K562 (cell line): ENCODE data around the gene PSMA7. TPM values are rescaled to one million over a fixed set of nuclear protein-coding genes. Genes with fewer than 3 reads are reported as not detected.

Source experiments
- BHLHE40 ChIP-seq: IDR thresholded peaks from 2 replicates; pipeline ENCODE4 v1.6.1; 2011; ENCODE audit warnings: low read length, improper control_type of control experiment
- CAMTA2 ChIP-seq: fragments of 250-450 bp; sonication (Bioruptor Pico); conservative IDR thresholded peaks from 2 replicates; pipeline ENCODE4 v1.5.1; 2022
- CHD1 ChIP-seq: fragments of 200-600 bp; sonication (generic); IDR thresholded peaks from one replicate; pipeline ENCODE4 v1.6.1; 2012; ENCODE audit warnings: mild to moderate bottlenecking, moderate library complexity, low read length, inconsistent platforms
- CREM ChIP-seq: IDR thresholded peaks from 2 replicates; pipeline ENCODE4 v1.6.1; 2014; ENCODE audit warnings: antibody characterized with exemption, low read depth
- CXXC5 ChIP-seq: fragments of 250-450 bp; sonication (Bioruptor Pico); IDR thresholded peaks from 2 replicates; pipeline ENCODE4 v1.8.0; 2022; ENCODE audit warnings: inconsistent platforms, mild to moderate bottlenecking, moderate library complexity
- HDAC1 ChIP-seq, 2 experiments: fragments of 450-650 bp; IDR thresholded peaks; 2 replicates each; pipeline ENCODE4 v1.6.1; 2016 to 2017; ENCODE audit warnings: inconsistent platforms in 1 of 2, mild to moderate bottlenecking in 1 of 2, moderate library complexity in 1 of 2
- HMG20B ChIP-seq: fragments of 250-450 bp; sonication (Bioruptor Pico); IDR thresholded peaks from 2 replicates; pipeline ENCODE4 v1.5.0; 2021; ENCODE audit warnings: mild to moderate bottlenecking
- POLR3G ChIP-seq: IDR thresholded peaks from 2 replicates; pipeline ENCODE4 v1.6.1; 2011; ENCODE audit not compliant: insufficient read length, insufficient replicate concordance; ENCODE audit errors: extremely low read depth
- RBBP5 ChIP-seq: fragments of 200-600 bp; sonication (generic); IDR thresholded peaks from 2 replicates; pipeline ENCODE4 v1.6.1; 2012; ENCODE audit warnings: borderline replicate concordance, mild to moderate bottlenecking, low read length, control low read depth, inconsistent platforms; ENCODE audit not compliant: insufficient read depth, poor library complexity, severe bottlenecking
- XRCC3 ChIP-seq: fragments of 450-650 bp; IDR thresholded peaks from 2 replicates; pipeline ENCODE4 v1.6.1; 2017; ENCODE audit warnings: mild to moderate bottlenecking, moderate library complexity
- ZNF133 ChIP-seq: fragments of 250-450 bp; sonication (Bioruptor Pico); IDR thresholded peaks from 2 replicates; pipeline ENCODE4 v1.4.0; 2020; ENCODE audit warnings: mild to moderate bottlenecking
- ZNF263 ChIP-seq: sonication (generic); formaldehyde crosslinking; IDR thresholded peaks from 2 replicates; pipeline ENCODE4 v1.8.0; 2022; ENCODE audit warnings: mild to moderate bottlenecking, missing genetic modification reagents, borderline replicate concordance
- ZNF511 ChIP-seq: sonication (generic); formaldehyde crosslinking; IDR thresholded peaks from 2 replicates; pipeline ENCODE4 v1.8.0; 2022; ENCODE audit warnings: mild to moderate bottlenecking, missing genetic modification reagents
- polyA plus RNA-seq, 8 experiments: library from polyadenylated mRNA; depleted of rRNA in 4 of 8; stranded (reverse) in 5 of 8; unstranded in 3 of 8; fragments of >200 nt; fragmentation: Nextera tagmentation in 2 of 8; fragmentation: Illumina TruSeq in 1 of 8; extraction: Ambion mirVana in 2 of 8; extraction: Trizol in 1 of 8; gene quantifications; 2 replicates each; pipeline versions ENCODE4 v1.2.1 to v1.2.3, GENCODE V29; 2011 to 2014; ENCODE audit warnings: inconsistent platforms in 1 of 8, missing spikeins in 1 of 8
- total RNA-seq, 7 experiments: library from RNA; depleted of rRNA in 6 of 7; stranded (reverse); fragments of >200 nt in 6 of 7; fragmentation: Illumina TruSeq in 2 of 7; extraction: Trizol in 2 of 7; gene quantifications; 2 replicates each; pipeline versions ENCODE4 v1.2.1 to v1.2.3, GENCODE V29; 2011 to 2021; ENCODE audit warnings: low replicate concordance in 1 of 7
- TF ChIP-seq, protein P1 (sequence below): sonication (generic); formaldehyde crosslinking; IDR thresholded peaks from 2 replicates; pipeline ENCODE4 v1.8.0; 2023; ENCODE audit warnings: missing genetic modification reagents, mild to moderate bottlenecking, borderline replicate concordance
- TF ChIP-seq, protein P2 (sequence below): sonication (generic); formaldehyde crosslinking; IDR thresholded peaks from 2 replicates; pipeline ENCODE4 v1.8.0; 2023; ENCODE audit warnings: mild to moderate bottlenecking, missing genetic modification reagents

The PSMA7 gene
- total and polyA plus RNA-seq, 9 of the 15 experiments (the other 6 are each of a cell fraction or from before 2014, with no cell fraction given), result 257 to 510 (median 393) TPM

- TF ChIP-seq, protein P1, sequence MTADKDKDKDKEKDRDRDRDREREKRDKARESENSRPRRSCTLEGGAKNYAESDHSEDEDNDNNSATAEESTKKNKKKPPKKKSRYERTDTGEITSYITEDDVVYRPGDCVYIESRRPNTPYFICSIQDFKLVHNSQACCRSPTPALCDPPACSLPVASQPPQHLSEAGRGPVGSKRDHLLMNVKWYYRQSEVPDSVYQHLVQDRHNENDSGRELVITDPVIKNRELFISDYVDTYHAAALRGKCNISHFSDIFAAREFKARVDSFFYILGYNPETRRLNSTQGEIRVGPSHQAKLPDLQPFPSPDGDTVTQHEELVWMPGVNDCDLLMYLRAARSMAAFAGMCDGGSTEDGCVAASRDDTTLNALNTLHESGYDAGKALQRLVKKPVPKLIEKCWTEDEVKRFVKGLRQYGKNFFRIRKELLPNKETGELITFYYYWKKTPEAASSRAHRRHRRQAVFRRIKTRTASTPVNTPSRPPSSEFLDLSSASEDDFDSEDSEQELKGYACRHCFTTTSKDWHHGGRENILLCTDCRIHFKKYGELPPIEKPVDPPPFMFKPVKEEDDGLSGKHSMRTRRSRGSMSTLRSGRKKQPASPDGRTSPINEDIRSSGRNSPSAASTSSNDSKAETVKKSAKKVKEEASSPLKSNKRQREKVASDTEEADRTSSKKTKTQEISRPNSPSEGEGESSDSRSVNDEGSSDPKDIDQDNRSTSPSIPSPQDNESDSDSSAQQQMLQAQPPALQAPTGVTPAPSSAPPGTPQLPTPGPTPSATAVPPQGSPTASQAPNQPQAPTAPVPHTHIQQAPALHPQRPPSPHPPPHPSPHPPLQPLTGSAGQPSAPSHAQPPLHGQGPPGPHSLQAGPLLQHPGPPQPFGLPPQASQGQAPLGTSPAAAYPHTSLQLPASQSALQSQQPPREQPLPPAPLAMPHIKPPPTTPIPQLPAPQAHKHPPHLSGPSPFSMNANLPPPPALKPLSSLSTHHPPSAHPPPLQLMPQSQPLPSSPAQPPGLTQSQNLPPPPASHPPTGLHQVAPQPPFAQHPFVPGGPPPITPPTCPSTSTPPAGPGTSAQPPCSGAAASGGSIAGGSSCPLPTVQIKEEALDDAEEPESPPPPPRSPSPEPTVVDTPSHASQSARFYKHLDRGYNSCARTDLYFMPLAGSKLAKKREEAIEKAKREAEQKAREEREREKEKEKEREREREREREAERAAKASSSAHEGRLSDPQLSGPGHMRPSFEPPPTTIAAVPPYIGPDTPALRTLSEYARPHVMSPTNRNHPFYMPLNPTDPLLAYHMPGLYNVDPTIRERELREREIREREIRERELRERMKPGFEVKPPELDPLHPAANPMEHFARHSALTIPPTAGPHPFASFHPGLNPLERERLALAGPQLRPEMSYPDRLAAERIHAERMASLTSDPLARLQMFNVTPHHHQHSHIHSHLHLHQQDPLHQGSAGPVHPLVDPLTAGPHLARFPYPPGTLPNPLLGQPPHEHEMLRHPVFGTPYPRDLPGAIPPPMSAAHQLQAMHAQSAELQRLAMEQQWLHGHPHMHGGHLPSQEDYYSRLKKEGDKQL (CRISPR knock-in tag), result no peak
- TF ChIP-seq POLR3G (no peak), CREM (peak; percentile 97), CXXC5 (no peak), HMG20B (CRISPR knock-in tag) (no peak), ZNF263 (CRISPR knock-in tag) (no peak), RBBP5 (no peak), CHD1 (no peak), ZNF133 (CRISPR knock-in tag) (no peak), HDAC1 (IDR thresholded peaks at IDR 0.05) (no peak), CAMTA2 (CRISPR knock-in tag) (no peak), XRCC3 (no peak), ZNF511 (CRISPR knock-in tag) (no peak), BHLHE40 (no peak)
- TF ChIP-seq, protein P2, sequence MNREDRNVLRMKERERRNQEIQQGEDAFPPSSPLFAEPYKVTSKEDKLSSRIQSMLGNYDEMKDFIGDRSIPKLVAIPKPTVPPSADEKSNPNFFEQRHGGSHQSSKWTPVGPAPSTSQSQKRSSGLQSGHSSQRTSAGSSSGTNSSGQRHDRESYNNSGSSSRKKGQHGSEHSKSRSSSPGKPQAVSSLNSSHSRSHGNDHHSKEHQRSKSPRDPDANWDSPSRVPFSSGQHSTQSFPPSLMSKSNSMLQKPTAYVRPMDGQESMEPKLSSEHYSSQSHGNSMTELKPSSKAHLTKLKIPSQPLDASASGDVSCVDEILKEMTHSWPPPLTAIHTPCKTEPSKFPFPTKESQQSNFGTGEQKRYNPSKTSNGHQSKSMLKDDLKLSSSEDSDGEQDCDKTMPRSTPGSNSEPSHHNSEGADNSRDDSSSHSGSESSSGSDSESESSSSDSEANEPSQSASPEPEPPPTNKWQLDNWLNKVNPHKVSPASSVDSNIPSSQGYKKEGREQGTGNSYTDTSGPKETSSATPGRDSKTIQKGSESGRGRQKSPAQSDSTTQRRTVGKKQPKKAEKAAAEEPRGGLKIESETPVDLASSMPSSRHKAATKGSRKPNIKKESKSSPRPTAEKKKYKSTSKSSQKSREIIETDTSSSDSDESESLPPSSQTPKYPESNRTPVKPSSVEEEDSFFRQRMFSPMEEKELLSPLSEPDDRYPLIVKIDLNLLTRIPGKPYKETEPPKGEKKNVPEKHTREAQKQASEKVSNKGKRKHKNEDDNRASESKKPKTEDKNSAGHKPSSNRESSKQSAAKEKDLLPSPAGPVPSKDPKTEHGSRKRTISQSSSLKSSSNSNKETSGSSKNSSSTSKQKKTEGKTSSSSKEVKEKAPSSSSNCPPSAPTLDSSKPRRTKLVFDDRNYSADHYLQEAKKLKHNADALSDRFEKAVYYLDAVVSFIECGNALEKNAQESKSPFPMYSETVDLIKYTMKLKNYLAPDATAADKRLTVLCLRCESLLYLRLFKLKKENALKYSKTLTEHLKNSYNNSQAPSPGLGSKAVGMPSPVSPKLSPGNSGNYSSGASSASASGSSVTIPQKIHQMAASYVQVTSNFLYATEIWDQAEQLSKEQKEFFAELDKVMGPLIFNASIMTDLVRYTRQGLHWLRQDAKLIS (CRISPR knock-in tag), result no peak
Observed at GRCh38 chr20:62088258-62089127, 54.7 kb downstream of the PSMA7 start (continued).
